ENCODE data around the gene RAD9B. TPM values are rescaled to one million over a fixed set of nuclear protein-coding genes. Genes with fewer than 3 reads are reported as not detected.
"Not testable (repeated sequence)": the region's sequence is repeated elsewhere in the genome, so short reads cannot be mapped to it uniquely, and the experiment has no call there.

Gene RAD9B
- polyA plus RNA-seq (2013) = 1.5 TPM

DNA sequence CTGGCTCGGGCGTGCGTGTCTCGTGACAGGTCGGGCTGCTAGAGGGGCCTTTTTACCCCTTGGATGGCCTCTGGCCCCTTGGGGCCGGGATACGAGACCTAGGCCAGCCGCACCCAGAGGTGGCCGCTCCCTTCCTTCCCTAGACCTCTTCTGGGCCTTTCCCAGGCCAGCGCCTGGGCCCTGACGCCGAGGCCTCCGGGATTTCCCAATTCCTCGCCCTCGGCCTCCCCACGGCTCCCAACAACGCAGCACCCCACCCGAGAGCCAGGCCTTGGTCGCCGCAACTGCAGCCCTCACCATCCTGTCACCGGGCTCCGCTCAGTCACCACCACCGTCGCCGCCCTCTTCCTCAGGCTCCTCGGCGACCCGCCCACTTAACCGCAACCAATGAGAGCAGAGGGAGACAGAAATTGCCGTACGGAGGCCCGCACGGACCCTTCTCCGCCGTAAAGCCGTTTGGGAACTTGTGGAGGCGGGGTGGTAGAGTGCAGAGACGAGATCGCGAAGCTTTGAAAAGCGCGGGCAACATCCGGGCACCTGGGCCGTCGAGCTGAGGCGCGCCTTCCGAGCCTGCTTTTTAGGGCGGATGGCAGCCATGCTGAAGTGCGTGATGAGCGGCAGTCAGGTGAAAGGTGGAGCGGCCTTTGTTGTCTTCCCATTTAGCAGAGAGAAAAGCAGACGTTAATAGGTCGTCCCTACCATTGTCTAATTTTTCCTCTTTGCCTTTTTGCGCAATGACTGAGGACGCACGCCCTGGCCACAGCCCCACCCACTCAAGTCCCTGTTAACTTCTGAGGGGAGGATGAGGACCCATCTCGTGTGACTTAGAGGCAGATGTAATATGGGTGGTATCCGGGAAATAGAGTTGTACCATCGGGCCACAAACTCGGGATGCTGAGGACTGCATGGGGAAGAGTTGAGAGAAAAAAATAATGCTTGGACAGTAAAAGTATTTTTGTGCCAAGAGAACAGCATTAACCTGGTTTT lies at the start of gene RAD9B, which contains the start of gene VPS29:
Gene RAD9B (plus strand): TSS at position 580 of the 987 bp plus-strand sequence. CDS start 7 bp downstream, at position 587.
Gene VPS29 (minus strand): TSS at position 360 of the 987 bp plus-strand sequence. CDS start 60 bp downstream, at position 300.
- WGBS (ENCODE audit: insufficient coverage) = 10% methylated on average over 49 of the region's 61 CpGs
- H3K36me3 ChIP-seq (ENCODE audit: control insufficient read depth in 4 of 4, insufficient read depth in 4 of 4, low read length in 3 of 4) = peaks cover 0 to 2% (median 0%) of the 10 kb centered on the region in 4 experiments
- ChIA-PET CTCF (interaction anchor here (1.2 to 4.4 kb wide), 5 partner anchors 16 to 77 kb away, joined by 3 to 23 read pairs (median 7); partner anchors contain the start of genes ARPC3, FAM216A and GPN3), POLR2A (interaction anchor here (0.6 to 2.0 kb wide), 4 partner anchors 32 to 104 kb away, joined by 3 to 19 read pairs (median 3); partner anchors contain the start of genes ARPC3 and FAM216A)
- H3K4me1 ChIP-seq (ENCODE audit: control extremely low read depth in 1 of 4, control insufficient read depth in 4 of 4, insufficient read depth in 4 of 4, low read length in 3 of 4) = peaks cover 14 to 34% (median 28%) of the 10 kb centered on the region in 4 experiments
- no peaks in the 10 kb centered on the region for H3K27me3 ChIP-seq (replicated peaks in 2 of 5; ENCODE audit: control insufficient read depth in 4 of 5, insufficient read depth in 5 of 5, low read length in 4 of 5)
- peak within 1 kb of the TSS; percentile 63 to 93 (median 89) for H3K4me3 ChIP-seq (ENCODE audit: control insufficient read depth in 1 of 7, extremely low read depth in 1 of 7, insufficient read depth in 4 of 7, low read depth in 2 of 7, low read length in 6 of 7)
- DNase-seq = peak; percentile 99 to 100 (median 100)
- peak within 1 kb of the TSS; percentile 93 to 98 for H3K27ac ChIP-seq (ENCODE audit: insufficient read depth in 1 of 2, low read depth in 1 of 2, low read length in 2 of 2, poor library complexity in 1 of 2, severe bottlenecking in 2 of 2)
- no peaks in the 10 kb centered on the region for H3K9me3 ChIP-seq (ENCODE audit: control extremely low read depth in 1 of 5, control insufficient read depth in 4 of 5, insufficient read depth in 2 of 5, low read depth in 1 of 5, low read length in 4 of 5)

DNA sequence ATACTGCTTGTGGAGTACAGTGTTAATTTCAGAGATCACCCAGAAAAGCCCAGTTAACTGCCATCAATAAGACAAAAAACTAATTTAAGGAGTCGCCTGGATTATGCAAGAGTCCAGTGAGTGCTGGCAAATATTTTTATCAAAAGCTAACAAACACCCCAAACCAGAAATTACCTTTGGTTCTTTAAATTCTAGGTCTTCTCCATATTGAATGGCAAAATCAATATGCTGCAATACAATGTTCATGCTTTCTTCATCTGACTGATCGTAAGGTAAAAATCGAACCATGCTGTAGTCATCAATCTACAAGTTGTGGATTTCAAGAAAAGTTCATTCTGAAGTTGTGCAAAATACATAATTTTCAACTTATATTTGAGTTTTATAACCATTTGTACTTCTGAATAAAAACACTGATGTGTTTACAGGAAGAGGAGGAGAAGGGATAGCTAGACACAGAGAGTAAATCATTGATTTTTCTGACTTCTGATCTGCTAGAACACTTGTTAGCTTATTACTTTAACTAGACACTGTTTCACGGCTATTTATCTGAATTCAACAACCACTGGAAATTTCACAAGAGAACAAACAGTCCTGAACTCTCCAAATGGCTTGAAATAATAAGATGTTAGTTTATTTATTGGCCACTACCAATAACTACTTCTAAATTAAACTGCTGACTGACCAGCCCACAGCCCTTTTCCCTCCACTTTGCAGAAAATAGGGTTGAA lies 48.4 kb upstream of the RAD9B start:
- 100% methylated on average over 1 of the region's 4 CpGs for whole genome bisulfite sequencing (ENCODE audit: insufficient coverage)
- H3K9me3 ChIP-seq (ENCODE audit: control extremely low read depth in 1 of 5, control insufficient read depth in 4 of 5, insufficient read depth in 2 of 5, low read depth in 1 of 5, low read length in 4 of 5) = no peaks in the 10 kb centered on the region
- POLR2A ChIA-PET = no interaction called here
- no peaks in the 10 kb centered on the region for H3K27me3 ChIP-seq (replicated peaks in 2 of 5; ENCODE audit: control insufficient read depth in 4 of 5, insufficient read depth in 5 of 5, low read length in 4 of 5)
- no peak for DNase-seq
- H3K27ac ChIP-seq (ENCODE audit: insufficient read depth in 1 of 2, low read depth in 1 of 2, low read length in 2 of 2, poor library complexity in 1 of 2, severe bottlenecking in 2 of 2) = no peak overlapping the region
- no peak overlapping the region for H3K4me3 ChIP-seq (ENCODE audit: control insufficient read depth in 1 of 7, extremely low read depth in 1 of 7, insufficient read depth in 4 of 7, low read depth in 2 of 7, low read length in 6 of 7)
- CTCF ChIA-PET = interaction anchor here (0.6 to 15.5 kb wide), 6 partner anchors 13 to 148 kb away, joined by 3 to 200 read pairs (median 4); partner anchors contain the start of genes FAM216A and GPN3
- peaks cover 5 to 35% (median 12%) of the 10 kb centered on the region in 4 experiments for H3K36me3 ChIP-seq (ENCODE audit: control insufficient read depth in 4 of 4, insufficient read depth in 4 of 4, low read length in 3 of 4)
- H3K4me1 ChIP-seq (ENCODE audit: control extremely low read depth in 1 of 4, control insufficient read depth in 4 of 4, insufficient read depth in 4 of 4, low read length in 3 of 4) = peaks cover 14 to 44% (median 34%) of the 10 kb centered on the region in 4 experiments

DNA sequence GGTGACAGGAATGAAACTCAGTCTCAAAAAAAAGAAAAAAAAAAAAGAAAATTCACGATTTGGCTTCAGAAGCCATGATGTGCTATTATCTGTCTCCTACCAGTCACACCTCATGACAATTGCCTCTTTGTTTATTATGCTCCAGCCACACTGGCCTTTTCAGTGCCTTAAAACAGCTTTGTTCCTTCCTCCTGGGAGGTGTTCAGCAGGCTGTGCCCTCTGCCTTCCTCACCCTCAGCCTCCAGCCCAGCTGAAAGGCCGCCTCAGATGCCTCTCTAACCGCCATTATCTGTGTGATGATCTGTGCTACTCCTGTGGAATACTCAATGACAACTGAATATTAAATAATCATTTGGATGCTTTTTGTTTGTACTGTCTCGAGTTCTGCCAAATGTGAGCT lies 43.4 kb upstream of the RAD9B start:
- ChIA-PET CTCF (interaction anchor here (0.6 to 15.5 kb wide), 3 partner anchors 8 to 499 kb away, joined by 4 to 200 read pairs (median 11); partner anchors contain the start of genes ARPC3, FAM216A and GPN3), POLR2A (interaction anchor here (1.3 kb wide), 1 partner anchor 10 kb away, joined by 4 read pairs; the partner anchor contains the start of genes FAM216A and GPN3)
- no peak overlapping the region for H3K4me3 ChIP-seq (ENCODE audit: control insufficient read depth in 1 of 7, extremely low read depth in 1 of 7, insufficient read depth in 4 of 7, low read depth in 2 of 7, low read length in 6 of 7)
- DNase-seq = no peak
- H3K4me1 ChIP-seq (ENCODE audit: control extremely low read depth in 1 of 4, control insufficient read depth in 4 of 4, insufficient read depth in 4 of 4, low read length in 3 of 4) = peaks cover 11 to 30% (median 22%) of the 10 kb centered on the region in 4 experiments
- WGBS (ENCODE audit: insufficient coverage) = no CpG with 5 or more reads among the region's 4 CpGs
- no peaks in the 10 kb centered on the region for H3K9me3 ChIP-seq (ENCODE audit: control extremely low read depth in 1 of 5, control insufficient read depth in 4 of 5, insufficient read depth in 2 of 5, low read depth in 1 of 5, low read length in 4 of 5)
- peak overlapping the region in 1 of 2 experiments; percentile 29 for H3K27ac ChIP-seq (ENCODE audit: insufficient read depth in 1 of 2, low read depth in 1 of 2, low read length in 2 of 2, poor library complexity in 1 of 2, severe bottlenecking in 2 of 2)
- H3K27me3 ChIP-seq (replicated peaks in 2 of 5; ENCODE audit: control insufficient read depth in 4 of 5, insufficient read depth in 5 of 5, low read length in 4 of 5) = no peaks in the 10 kb centered on the region
- H3K36me3 ChIP-seq (ENCODE audit: control insufficient read depth in 4 of 4, insufficient read depth in 4 of 4, low read length in 3 of 4) = peaks cover 6 to 45% (median 25%) of the 10 kb centered on the region in 4 experiments

DNA sequence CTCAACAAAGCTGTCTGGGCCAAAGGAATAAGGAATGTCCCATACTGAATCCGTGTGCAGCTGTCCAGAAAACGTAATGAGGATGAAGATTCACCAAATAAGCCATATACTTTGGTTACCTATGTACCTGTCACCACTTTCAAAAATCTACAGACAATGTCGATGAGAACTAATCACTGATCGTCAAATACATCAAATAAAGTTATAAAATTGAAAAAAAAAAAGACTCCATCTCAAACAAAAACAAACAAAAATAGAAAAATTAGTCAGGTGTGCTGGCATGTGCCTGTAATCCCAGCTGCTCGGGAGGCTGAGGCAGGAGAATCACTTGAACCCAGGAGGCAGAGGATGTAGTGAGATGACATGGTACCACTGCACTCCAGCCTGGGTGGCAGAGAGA lies 40.9 kb upstream of the RAD9B start:
- CTCF ChIA-PET = interaction anchor here (1.0 to 11.3 kb wide), 2 partner anchors 9 to 30 kb away, joined by 3 to 200 read pairs; partner anchors contain the start of gene ARPC3
- Histone ChIP-seq H3K4me1 (ENCODE audit: control extremely low read depth in 1 of 4, control insufficient read depth in 4 of 4, insufficient read depth in 4 of 4, low read length in 3 of 4) (peaks cover 6 to 18% (median 10%) of the 10 kb centered on the region in 4 experiments), H3K36me3 (ENCODE audit: control insufficient read depth in 4 of 4, insufficient read depth in 4 of 4, low read length in 3 of 4) (peaks cover 8 to 53% (median 34%) of the 10 kb centered on the region in 4 experiments)
- not testable (repeated sequence) for H3K4me3 ChIP-seq (ENCODE audit: control insufficient read depth in 1 of 7, extremely low read depth in 1 of 7, insufficient read depth in 4 of 7, low read depth in 2 of 7, low read length in 6 of 7); H3K9me3 ChIP-seq (ENCODE audit: control extremely low read depth in 1 of 5, control insufficient read depth in 4 of 5, insufficient read depth in 2 of 5, low read depth in 1 of 5, low read length in 4 of 5); H3K27ac ChIP-seq (ENCODE audit: insufficient read depth in 1 of 2, low read depth in 1 of 2, low read length in 2 of 2, poor library complexity in 1 of 2, severe bottlenecking in 2 of 2); H3K27me3 ChIP-seq (replicated peaks in 2 of 5; ENCODE audit: control insufficient read depth in 4 of 5, insufficient read depth in 5 of 5, low read length in 4 of 5); DNase-seq
- 100% methylated on average over 3 of the region's 5 CpGs for WGBS (ENCODE audit: insufficient coverage)
- POLR2A ChIA-PET = interaction anchor here (0.6 kb wide), 1 partner anchor 102 kb away, joined by 6 read pairs; no protein-coding TSS in a partner anchor

DNA sequence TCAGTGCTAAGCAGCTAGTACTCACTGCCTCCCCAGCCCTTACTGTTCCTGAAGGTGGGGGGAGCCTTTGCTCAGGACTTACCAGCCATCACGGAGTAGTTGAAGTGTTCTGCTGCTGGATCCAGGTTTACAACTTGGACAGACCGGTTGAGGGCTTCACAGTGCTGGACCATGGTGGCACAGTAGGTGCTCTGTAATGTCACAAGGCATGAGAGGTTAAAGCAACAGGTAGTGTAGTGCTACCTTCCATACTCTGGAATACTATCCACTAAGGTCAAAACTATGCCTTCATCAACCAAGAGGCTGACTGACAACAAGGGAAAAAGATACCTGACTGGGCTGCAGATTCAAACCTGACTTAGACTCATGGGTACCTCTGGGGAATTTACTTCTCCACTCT lies 37.1 kb upstream of the RAD9B start:
- H3K27ac ChIP-seq (ENCODE audit: insufficient read depth in 1 of 2, low read depth in 1 of 2, low read length in 2 of 2, poor library complexity in 1 of 2, severe bottlenecking in 2 of 2) = no peak overlapping the region
- WGBS (ENCODE audit: insufficient coverage) = 100% methylated on average over 2 of the region's 2 CpGs
- peaks cover 5 to 36% (median 24%) of the 10 kb centered on the region in 4 experiments for H3K4me1 ChIP-seq (ENCODE audit: control extremely low read depth in 1 of 4, control insufficient read depth in 4 of 4, insufficient read depth in 4 of 4, low read length in 3 of 4)
- no peak for DNase-seq
- H3K4me3 ChIP-seq (ENCODE audit: control insufficient read depth in 1 of 7, extremely low read depth in 1 of 7, insufficient read depth in 4 of 7, low read depth in 2 of 7, low read length in 6 of 7) = no peak overlapping the region
- CTCF ChIA-PET = interaction anchor here (0.7 to 11.3 kb wide), 2 partner anchors 13 to 42 kb away, joined by 3 to 200 read pairs; partner anchors contain the start of gene ARPC3
- no peaks in the 10 kb centered on the region for H3K27me3 ChIP-seq (replicated peaks in 2 of 5; ENCODE audit: control insufficient read depth in 4 of 5, insufficient read depth in 5 of 5, low read length in 4 of 5)
- POLR2A ChIA-PET = no interaction called here
- no peaks in the 10 kb centered on the region for H3K9me3 ChIP-seq (ENCODE audit: control extremely low read depth in 1 of 5, control insufficient read depth in 4 of 5, insufficient read depth in 2 of 5, low read depth in 1 of 5, low read length in 4 of 5)
- H3K36me3 ChIP-seq (ENCODE audit: control insufficient read depth in 4 of 4, insufficient read depth in 4 of 4, low read length in 3 of 4) = peaks cover 4 to 38% (median 24%) of the 10 kb centered on the region in 4 experiments

DNA sequence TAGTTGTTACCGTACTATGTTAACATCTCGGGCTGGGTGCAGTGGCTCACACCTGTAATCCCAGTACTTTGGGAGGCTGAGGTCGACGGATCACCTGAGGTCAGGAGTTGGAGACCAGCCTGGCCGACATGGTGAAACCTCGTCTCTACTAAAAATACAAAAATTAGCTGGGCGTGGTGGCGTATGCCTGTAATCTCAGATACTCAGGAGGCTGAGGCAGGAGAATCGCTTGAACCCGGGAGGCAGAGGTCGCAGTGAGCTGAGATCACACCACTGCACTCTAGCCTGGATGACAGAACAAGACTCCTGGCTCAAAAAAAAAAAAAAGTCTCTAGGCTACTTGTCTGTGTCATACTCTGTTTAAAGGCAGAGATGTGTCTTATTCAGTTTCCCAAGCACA lies 36.4 kb upstream of the RAD9B start:
- POLR2A ChIA-PET; H3K9me3 ChIP-seq (ENCODE audit: control extremely low read depth in 1 of 5, control insufficient read depth in 4 of 5, insufficient read depth in 2 of 5, low read depth in 1 of 5, low read length in 4 of 5); H3K27me3 ChIP-seq (replicated peaks in 2 of 5; ENCODE audit: control insufficient read depth in 4 of 5, insufficient read depth in 5 of 5, low read length in 4 of 5); H3K4me3 ChIP-seq (ENCODE audit: control insufficient read depth in 1 of 7, extremely low read depth in 1 of 7, insufficient read depth in 4 of 7, low read depth in 2 of 7, low read length in 6 of 7); DNase-seq: not testable (repeated sequence)
- peaks cover 4 to 34% (median 21%) of the 10 kb centered on the region in 4 experiments for H3K36me3 ChIP-seq (ENCODE audit: control insufficient read depth in 4 of 4, insufficient read depth in 4 of 4, low read length in 3 of 4)
- H3K4me1 ChIP-seq (ENCODE audit: control extremely low read depth in 1 of 4, control insufficient read depth in 4 of 4, insufficient read depth in 4 of 4, low read length in 3 of 4) = peaks cover 5 to 36% (median 25%) of the 10 kb centered on the region in 4 experiments
- H3K27ac ChIP-seq (ENCODE audit: insufficient read depth in 1 of 2, low read depth in 1 of 2, low read length in 2 of 2, poor library complexity in 1 of 2, severe bottlenecking in 2 of 2) = peak overlapping the region in 1 of 2 experiments; percentile 93
- 98% methylated on average over 11 of the region's 11 CpGs for WGBS (ENCODE audit: insufficient coverage)
- CTCF ChIA-PET = interaction anchor here (0.6 to 11.3 kb wide), 3 partner anchors 14 to 214 kb away, joined by 3 to 200 read pairs (median 3); partner anchors contain the start of gene ARPC3

Data from common myeloid progenitor, CD34-positive (primary cell).